ENCODE results near the gene KRT6C.

The KRT6C gene

GRCh38 chr12:52439420-52439819 is 34.2 kb downstream of the KRT6C start:
- Mint-ChIP-seq H3K27ac (no peak overlapping the region), H3K4me1 (ENCODE audit: low read depth) (no peaks in the 10 kb centered on the region)
- intact Hi-C loops (cut with micrococcal nuclease), result no loop called here

GRCh38 chr12:52438305-52439301 is 35.0 kb downstream of the KRT6C start:
- Mint-ChIP-seq H3K4me1 (ENCODE audit: low read depth) (no peaks in the 10 kb centered on the region), H3K27me3 (peaks cover 17% of the 10 kb centered on the region), H3K4me3 (no peak overlapping the region), H3K9me3 (no peaks in the 10 kb centered on the region), H3K27ac (no peak overlapping the region), H3K36me3 (ENCODE audit: low read depth) (no peaks in the 10 kb centered on the region)
- intact Hi-C loops (cut with micrococcal nuclease), result no loop called here

More at GRCh38 chr12:52439420-52439819, 34.2 kb downstream of the KRT6C start:
- peaks cover 17% of the 10 kb centered on the region for H3K27me3 Mint-ChIP-seq
- H3K36me3 Mint-ChIP-seq (ENCODE audit: low read depth), result no peaks in the 10 kb centered on the region
- no peak overlapping the region for H3K4me3 Mint-ChIP-seq
- no peaks in the 10 kb centered on the region for H3K9me3 Mint-ChIP-seq

- intact Hi-C loops (cut with micrococcal nuclease), result no loop called here
- H3K27ac Mint-ChIP-seq, result no peak overlapping the region
- H3K4me1 Mint-ChIP-seq (ENCODE audit: low read depth), result no peaks in the 10 kb centered on the region
- no peaks in the 10 kb centered on the region for H3K9me3 Mint-ChIP-seq
- no peaks in the 10 kb centered on the region for H3K36me3 Mint-ChIP-seq (ENCODE audit: low read depth)
- H3K4me3 Mint-ChIP-seq, result no peak overlapping the region
- H3K27me3 Mint-ChIP-seq, result peaks cover 10% of the 10 kb centered on the region
Measured at GRCh38 chr12:52437508-52437907, 36.1 kb downstream of the KRT6C start.

GRCh38 chr12:52436828-52437474 is 36.7 kb downstream of the KRT6C start:
- H3K4me1 Mint-ChIP-seq (ENCODE audit: low read depth), result no peaks in the 10 kb centered on the region
- intact Hi-C loops (cut with micrococcal nuclease), result no loop called here
- no peak overlapping the region for H3K4me3 Mint-ChIP-seq
- no peak overlapping the region for H3K27ac Mint-ChIP-seq
- peaks cover 6% of the 10 kb centered on the region for H3K27me3 Mint-ChIP-seq
- H3K36me3 Mint-ChIP-seq (ENCODE audit: low read depth), result no peaks in the 10 kb centered on the region
- H3K9me3 Mint-ChIP-seq, result no peaks in the 10 kb centered on the region

GRCh38 chr12:52436000-52436827 is 37.4 kb downstream of the KRT6C start:
- H3K4me1 Mint-ChIP-seq (ENCODE audit: low read depth), result no peaks in the 10 kb centered on the region
- no peak overlapping the region for H3K27ac Mint-ChIP-seq
- H3K36me3 Mint-ChIP-seq (ENCODE audit: low read depth), result no peaks in the 10 kb centered on the region
- intact Hi-C loops (cut with micrococcal nuclease), result no loop called here
- H3K27me3 Mint-ChIP-seq, result peaks cover 4% of the 10 kb centered on the region
- no peak overlapping the region for H3K4me3 Mint-ChIP-seq
- H3K9me3 Mint-ChIP-seq, result no peaks in the 10 kb centered on the region

- H3K4me1 Mint-ChIP-seq (ENCODE audit: low read depth), result no peaks in the 10 kb centered on the region
- no peaks in the 10 kb centered on the region for H3K9me3 Mint-ChIP-seq
- intact Hi-C loops (cut with micrococcal nuclease), result no loop called here
- peaks cover 4% of the 10 kb centered on the region for H3K27me3 Mint-ChIP-seq
- no peak overlapping the region for H3K4me3 Mint-ChIP-seq
- H3K27ac Mint-ChIP-seq, result no peak overlapping the region
- no peaks in the 10 kb centered on the region for H3K36me3 Mint-ChIP-seq (ENCODE audit: low read depth)
Measured at GRCh38 chr12:52435659-52435999, 38.0 kb downstream of the KRT6C start.

- H3K4me3 Mint-ChIP-seq, result no peak overlapping the region
- peaks cover 4% of the 10 kb centered on the region for H3K27me3 Mint-ChIP-seq
- H3K27ac Mint-ChIP-seq, result no peak overlapping the region
Measured at GRCh38 chr12:52434760-52435530, 38.7 kb downstream of the KRT6C start.

GRCh38 chr12:52434081-52434733 is 39.4 kb downstream of the KRT6C start, which contains the start of gene KRT75:
Gene KRT75 (minus strand): TSS chr12:52434371. CDS start chr12:52434304, 67 bp downstream.
- no peaks in the 10 kb centered on the region for H3K36me3 Mint-ChIP-seq (ENCODE audit: low read depth)
- H3K27ac Mint-ChIP-seq, result no peak within 1 kb of the TSS
- H3K27me3 Mint-ChIP-seq, result peaks cover 4% of the 10 kb centered on the region
- no peaks in the 10 kb centered on the region for H3K9me3 Mint-ChIP-seq
- H3K4me3 Mint-ChIP-seq, result no peak within 1 kb of the TSS
- H3K4me1 Mint-ChIP-seq (ENCODE audit: low read depth), result no peaks in the 10 kb centered on the region
- intact Hi-C loops (cut with micrococcal nuclease), result no loop called here

More at GRCh38 chr12:52434760-52435530, 38.7 kb downstream of the KRT6C start:
- Mint-ChIP-seq H3K4me1 (ENCODE audit: low read depth) (no peaks in the 10 kb centered on the region), H3K9me3 (no peaks in the 10 kb centered on the region), H3K36me3 (ENCODE audit: low read depth) (no peaks in the 10 kb centered on the region)
- intact Hi-C loops (cut with micrococcal nuclease), result no loop called here

GRCh38 chr12:52433501-52434080 is 40.0 kb downstream of the KRT6C start:
- H3K4me1 Mint-ChIP-seq (ENCODE audit: low read depth), result no peaks in the 10 kb centered on the region
- intact Hi-C loops (cut with micrococcal nuclease), result no loop called here
- no peaks in the 10 kb centered on the region for H3K9me3 Mint-ChIP-seq
- no peaks in the 10 kb centered on the region for H3K36me3 Mint-ChIP-seq (ENCODE audit: low read depth)
- H3K27me3 Mint-ChIP-seq, result peaks cover 6% of the 10 kb centered on the region
- H3K27ac Mint-ChIP-seq, result no peak overlapping the region
- no peak overlapping the region for H3K4me3 Mint-ChIP-seq

- Mint-ChIP-seq H3K27ac (no peak overlapping the region), H3K27me3 (peaks cover 11% of the 10 kb centered on the region), H3K9me3 (no peaks in the 10 kb centered on the region), H3K4me1 (ENCODE audit: low read depth) (no peaks in the 10 kb centered on the region), H3K4me3 (no peak overlapping the region), H3K36me3 (ENCODE audit: low read depth) (no peaks in the 10 kb centered on the region)
- intact Hi-C loops (cut with micrococcal nuclease), result no loop called here
Measured at GRCh38 chr12:52432559-52433207, 40.9 kb downstream of the KRT6C start.

- no peak overlapping the region for H3K4me3 Mint-ChIP-seq
- H3K27me3 Mint-ChIP-seq, result peaks cover 8% of the 10 kb centered on the region
- H3K27ac Mint-ChIP-seq, result no peak overlapping the region
- intact Hi-C loops (cut with micrococcal nuclease), result no loop called here
- H3K4me1 Mint-ChIP-seq (ENCODE audit: low read depth), result no peaks in the 10 kb centered on the region
- no peaks in the 10 kb centered on the region for H3K9me3 Mint-ChIP-seq
- no peaks in the 10 kb centered on the region for H3K36me3 Mint-ChIP-seq (ENCODE audit: low read depth)
Measured at GRCh38 chr12:52428121-52428520, 45.5 kb downstream of the KRT6C start.

- no peaks in the 10 kb centered on the region for H3K36me3 Mint-ChIP-seq (ENCODE audit: low read depth)
- no peaks in the 10 kb centered on the region for H3K9me3 Mint-ChIP-seq
- H3K27me3 Mint-ChIP-seq, result peaks cover 11% of the 10 kb centered on the region
- no peak overlapping the region for H3K4me3 Mint-ChIP-seq
- H3K27ac Mint-ChIP-seq, result no peak overlapping the region
- H3K4me1 Mint-ChIP-seq (ENCODE audit: low read depth), result no peaks in the 10 kb centered on the region
- intact Hi-C loops (cut with micrococcal nuclease), result no loop called here
Measured at GRCh38 chr12:52427083-52427482, 46.5 kb downstream of the KRT6C start.

All from dendritic cell treated with granulocyte-macrophage colony-stimulating factor and Interleukin-4, amounts not matched to agents 40 ng/mL and 50 ng/mL, for 4 days (primary cell).